AG09309 (cell line): ENCODE measurements around the gene TEDC2.

ENCODE experiments used
- DNase-seq: peaks from one replicate; pipeline ENCODE4 v3.0.0-alpha.2; 2010; ENCODE audit warnings: low read depth
- H3K4me3 ChIP-seq: 2 replicates; pipeline ENCODE4 v1.5.1; 2011; ENCODE audit warnings: mild to moderate bottlenecking, low read depth, low read length, moderate library complexity; ENCODE audit not compliant: control insufficient read depth
- TF ChIP-seq, protein P1 (sequence below): IDR thresholded peaks from 2 replicates; pipeline ENCODE4 v1.5.1; 2011; ENCODE audit warnings: mild to moderate bottlenecking, low read depth, low read length, inconsistent platforms; ENCODE audit not compliant: insufficient read depth, control insufficient read depth; ENCODE audit errors: missing control alignments

Gene TEDC2

DNA sequence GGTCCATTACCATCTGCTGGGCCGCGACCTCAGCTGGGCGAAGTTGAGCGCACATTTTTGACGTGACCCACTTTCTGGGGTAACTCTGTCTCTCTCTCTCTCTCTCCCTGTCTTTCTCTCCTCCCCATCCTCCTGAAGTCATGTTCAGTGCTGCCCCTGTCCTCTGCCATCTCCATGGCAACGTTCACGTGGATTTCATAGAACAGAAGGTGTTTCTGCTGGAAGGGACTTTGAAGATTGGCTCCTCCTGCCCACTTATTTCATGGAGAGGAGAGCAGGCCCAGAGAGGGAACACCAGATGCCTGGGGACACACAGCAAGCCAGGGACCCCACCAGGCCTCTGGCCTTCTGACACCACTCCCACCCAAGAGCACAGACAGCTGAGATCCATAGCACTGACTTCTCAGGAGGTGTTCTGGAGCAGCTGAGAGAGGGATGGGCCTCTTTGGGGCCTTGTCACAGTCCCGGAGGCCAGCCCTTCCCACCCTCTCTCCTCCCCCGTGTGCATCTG, 34.8 kb upstream of the TEDC2 start:
- no peak for DNase-seq
- H3K4me3 ChIP-seq = no peak overlapping the region
- TF ChIP-seq, protein P1, sequence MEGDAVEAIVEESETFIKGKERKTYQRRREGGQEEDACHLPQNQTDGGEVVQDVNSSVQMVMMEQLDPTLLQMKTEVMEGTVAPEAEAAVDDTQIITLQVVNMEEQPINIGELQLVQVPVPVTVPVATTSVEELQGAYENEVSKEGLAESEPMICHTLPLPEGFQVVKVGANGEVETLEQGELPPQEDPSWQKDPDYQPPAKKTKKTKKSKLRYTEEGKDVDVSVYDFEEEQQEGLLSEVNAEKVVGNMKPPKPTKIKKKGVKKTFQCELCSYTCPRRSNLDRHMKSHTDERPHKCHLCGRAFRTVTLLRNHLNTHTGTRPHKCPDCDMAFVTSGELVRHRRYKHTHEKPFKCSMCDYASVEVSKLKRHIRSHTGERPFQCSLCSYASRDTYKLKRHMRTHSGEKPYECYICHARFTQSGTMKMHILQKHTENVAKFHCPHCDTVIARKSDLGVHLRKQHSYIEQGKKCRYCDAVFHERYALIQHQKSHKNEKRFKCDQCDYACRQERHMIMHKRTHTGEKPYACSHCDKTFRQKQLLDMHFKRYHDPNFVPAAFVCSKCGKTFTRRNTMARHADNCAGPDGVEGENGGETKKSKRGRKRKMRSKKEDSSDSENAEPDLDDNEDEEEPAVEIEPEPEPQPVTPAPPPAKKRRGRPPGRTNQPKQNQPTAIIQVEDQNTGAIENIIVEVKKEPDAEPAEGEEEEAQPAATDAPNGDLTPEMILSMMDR = no peak

DNA sequence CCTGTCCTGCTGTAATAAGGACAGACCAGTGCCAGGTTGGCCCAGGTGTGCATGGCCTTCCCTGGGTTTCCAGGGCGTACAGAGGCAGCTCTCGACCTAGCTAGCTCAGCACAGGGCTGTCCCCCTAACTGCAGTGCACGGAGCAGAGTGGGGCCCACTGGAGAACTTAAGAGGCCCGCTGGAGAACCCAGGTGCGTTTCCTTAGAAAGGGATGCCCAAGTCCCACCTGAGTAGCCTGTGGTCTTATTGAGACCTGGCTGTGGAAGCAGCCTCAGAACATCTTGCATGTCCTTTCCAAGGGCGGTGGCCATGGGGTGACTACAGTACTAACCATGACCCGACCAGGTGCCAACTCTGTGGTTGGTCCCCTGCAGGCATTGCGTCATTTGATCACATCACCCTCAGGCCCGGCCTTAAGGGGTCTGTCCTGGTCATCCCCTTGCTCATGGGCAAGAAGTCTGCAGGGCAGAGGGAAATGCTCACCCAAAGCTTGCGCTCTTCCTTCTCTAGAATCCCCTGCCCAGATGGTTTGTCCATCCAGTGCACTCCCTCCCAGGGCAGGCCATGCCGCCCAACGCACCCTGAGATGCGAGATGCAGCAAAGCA, 34.0 kb upstream of the TEDC2 start:
- no peak for DNase-seq
- H3K4me3 ChIP-seq = no peak overlapping the region
- TF ChIP-seq, protein P1 = no peak

DNA sequence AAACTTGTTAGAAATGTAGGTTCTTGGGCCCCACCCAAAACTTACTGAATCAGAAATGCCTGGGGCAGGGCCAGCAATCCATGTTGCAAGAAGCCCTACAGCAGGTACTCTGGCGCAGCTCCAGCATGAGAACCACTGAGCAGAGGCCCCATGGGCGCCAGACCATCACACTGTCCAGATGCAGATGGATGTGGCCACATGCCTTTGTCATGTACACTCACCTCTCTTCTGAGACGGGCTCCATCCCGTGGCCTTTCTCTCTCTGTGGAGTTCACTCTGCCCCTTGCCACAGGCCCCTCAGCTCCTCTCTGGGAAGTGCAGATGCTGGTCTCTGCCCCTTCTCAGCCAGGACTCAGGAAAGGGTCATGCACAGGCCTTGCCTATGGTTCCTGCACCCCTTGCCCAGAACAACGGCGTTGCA, 33.0 kb upstream of the TEDC2 start:
- DNase-seq = no peak
- no peak overlapping the region for H3K4me3 ChIP-seq
- TF ChIP-seq, protein P1 = no peak

DNA sequence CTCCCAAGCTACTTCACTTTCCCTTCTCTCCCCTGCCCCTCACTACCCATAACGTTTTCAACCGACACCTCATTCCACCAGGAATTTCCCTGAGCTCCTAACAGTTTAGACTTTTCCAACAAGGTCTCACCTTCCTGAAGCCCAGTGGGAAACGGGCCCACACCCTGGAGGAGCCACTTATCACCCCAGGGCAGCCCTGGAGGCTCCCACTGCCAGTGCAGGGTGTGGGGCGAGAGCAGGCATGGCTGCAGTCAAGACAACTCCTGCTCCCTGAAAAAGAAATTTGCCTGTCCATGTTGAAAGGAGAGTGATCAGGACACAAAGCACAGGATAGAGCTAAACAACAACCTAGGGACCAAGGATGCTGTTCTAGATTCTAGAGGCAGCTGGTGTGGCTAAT, 32.4 kb upstream of the TEDC2 start:
- no peak for DNase-seq
- no peak overlapping the region for H3K4me3 ChIP-seq
- TF ChIP-seq, protein P1 = no peak

- peak overlapping the region; percentile 49 for H3K4me3 ChIP-seq
- DNase-seq = no peak
- TF ChIP-seq, protein P1 = peak; percentile 42
Observed at GRCh38 chr16:2428051-2428783, 31.7 kb upstream of the TEDC2 start.

GRCh38 chr16:2428784-2429033, 31.2 kb upstream of the TEDC2 start:
- no peak for DNase-seq
- TF ChIP-seq, protein P1 = no peak
- H3K4me3 ChIP-seq = peak overlapping the region; percentile 49
